ENCODE data around the gene SLC27A1. TPM values are rescaled to one million over a fixed set of nuclear protein-coding genes. Genes with fewer than 3 reads are reported as not detected.
A peak's percentile ranks its signal among the peaks of the same experiment; 100 is the strongest.

SLC27A1 gene
- total and polyA plus RNA-seq, 12 donors = 4.9 to 107 (median 56.0) TPM

DNA sequence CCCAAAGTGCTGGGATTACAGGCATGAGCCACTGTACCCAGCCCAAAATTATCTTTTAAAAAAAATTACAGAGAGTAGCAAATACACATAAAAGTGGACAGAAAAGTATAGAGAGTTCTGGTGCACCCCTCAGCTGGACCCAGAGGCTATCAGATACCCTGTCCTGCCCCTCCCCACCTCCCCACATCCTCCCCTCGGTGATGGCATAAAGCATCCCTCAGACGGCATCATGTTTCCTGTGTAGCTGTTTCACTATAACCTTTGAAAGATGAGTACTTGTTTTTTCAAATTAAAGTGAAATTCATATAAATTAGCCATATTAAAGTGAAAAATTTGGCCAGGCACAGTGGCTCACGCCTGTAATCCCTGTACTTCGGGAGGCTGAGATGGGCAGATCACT lies 20.1 kb downstream of the SLC27A1 start:
- no peak for DNase-seq
- WGBS, 4 donors = 67 to 75% (median 72%) methylated on average over 4 of the region's 4 CpGs
- no peaks in the 10 kb centered on the region for H3K27me3 ChIP-seq
- H3K9me3 ChIP-seq (replicated peaks in 1 of 3) = no peaks in the 10 kb centered on the region
- peak overlapping the region in 1 of 5 donors; percentile 16 for H3K27ac ChIP-seq
- peaks cover 0 to 6% of the 10 kb centered on the region in 2 donors for H3K36me3 ChIP-seq (replicated peaks in 1 of 2)
- H3K4me1 ChIP-seq (replicated peaks in 1 of 2) = peaks cover 0 to 13% of the 10 kb centered on the region in 2 donors
- intact Hi-C loops (cut with DNase I) = loop anchor here (10.0 kb wide), 1 partner anchor 84 kb away; no protein-coding TSS in a partner anchor
- H3K4me3 ChIP-seq = no peak overlapping the region
- no peak for TF ChIP-seq POLR2A (IDR thresholded peaks at IDR 0.05)
- TF ChIP-seq, protein P1, sequence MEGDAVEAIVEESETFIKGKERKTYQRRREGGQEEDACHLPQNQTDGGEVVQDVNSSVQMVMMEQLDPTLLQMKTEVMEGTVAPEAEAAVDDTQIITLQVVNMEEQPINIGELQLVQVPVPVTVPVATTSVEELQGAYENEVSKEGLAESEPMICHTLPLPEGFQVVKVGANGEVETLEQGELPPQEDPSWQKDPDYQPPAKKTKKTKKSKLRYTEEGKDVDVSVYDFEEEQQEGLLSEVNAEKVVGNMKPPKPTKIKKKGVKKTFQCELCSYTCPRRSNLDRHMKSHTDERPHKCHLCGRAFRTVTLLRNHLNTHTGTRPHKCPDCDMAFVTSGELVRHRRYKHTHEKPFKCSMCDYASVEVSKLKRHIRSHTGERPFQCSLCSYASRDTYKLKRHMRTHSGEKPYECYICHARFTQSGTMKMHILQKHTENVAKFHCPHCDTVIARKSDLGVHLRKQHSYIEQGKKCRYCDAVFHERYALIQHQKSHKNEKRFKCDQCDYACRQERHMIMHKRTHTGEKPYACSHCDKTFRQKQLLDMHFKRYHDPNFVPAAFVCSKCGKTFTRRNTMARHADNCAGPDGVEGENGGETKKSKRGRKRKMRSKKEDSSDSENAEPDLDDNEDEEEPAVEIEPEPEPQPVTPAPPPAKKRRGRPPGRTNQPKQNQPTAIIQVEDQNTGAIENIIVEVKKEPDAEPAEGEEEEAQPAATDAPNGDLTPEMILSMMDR (IDR thresholded peaks at IDR 0.05) = no peak

DNA sequence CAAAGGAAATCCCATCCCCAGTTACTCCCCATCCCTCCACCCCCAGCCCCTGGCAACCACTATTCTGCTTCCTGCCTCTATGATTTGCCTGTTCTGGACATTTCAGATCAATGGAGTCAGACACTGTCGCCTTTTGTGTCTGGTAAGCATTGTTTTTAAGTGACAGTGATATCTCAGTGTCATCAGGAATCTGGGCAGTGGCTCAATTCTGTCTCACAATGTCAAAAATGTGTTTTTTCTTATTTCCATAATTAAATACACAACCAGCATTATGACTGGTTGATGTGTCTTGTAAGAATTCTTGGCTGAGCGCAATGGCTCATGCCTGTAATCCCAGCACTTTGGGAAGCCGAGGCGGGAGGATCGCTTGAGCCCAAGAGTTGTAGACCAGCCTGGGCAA lies 21.0 kb downstream of the SLC27A1 start:
- H3K27ac ChIP-seq = no peak overlapping the region
- H3K27me3 ChIP-seq = no peaks in the 10 kb centered on the region
- H3K4me1 ChIP-seq (replicated peaks in 1 of 2) = peaks cover 0 to 13% of the 10 kb centered on the region in 2 donors
- no peak overlapping the region for H3K4me3 ChIP-seq
- intact Hi-C loops (cut with DNase I) = loop anchor here (10.0 kb wide), 1 partner anchor 84 kb away; no protein-coding TSS in a partner anchor
- H3K36me3 ChIP-seq (replicated peaks in 1 of 2) = peaks cover 0 to 6% of the 10 kb centered on the region in 2 donors
- TF ChIP-seq, protein P1 (IDR thresholded peaks at IDR 0.05) = no peak
- 79 to 97% (median 85%) methylated on average over 5 of the region's 5 CpGs for WGBS, 4 donors
- DNase-seq = no peak
- no peaks in the 10 kb centered on the region for H3K9me3 ChIP-seq (replicated peaks in 1 of 3)

GRCh38 chr19:17495639-17496296 lies 25.4 kb downstream of the SLC27A1 start:
- Histone ChIP-seq H3K27me3 (no peaks in the 10 kb centered on the region), H3K4me3 (no peak overlapping the region), H3K9me3 (replicated peaks in 1 of 3) (no peaks in the 10 kb centered on the region), H3K4me1 (replicated peaks in 1 of 2) (peaks cover 8 to 30% of the 10 kb centered on the region in 2 donors), H3K27ac (no peak overlapping the region), H3K36me3 (replicated peaks in 1 of 2) (peaks cover 0 to 17% of the 10 kb centered on the region in 2 donors)
- WGBS, 4 donors = 59 to 68% (median 64%) methylated on average over 8 to 9 of the region's 9 CpGs
- no peak for TF ChIP-seq POLR2A (IDR thresholded peaks at IDR 0.05)
- TF ChIP-seq, protein P1 (IDR thresholded peaks at IDR 0.05) = no peak
- no peak for DNase-seq
- intact Hi-C loops (cut with DNase I) = loop anchor here (10.0 kb wide), 1 partner anchor 79 kb away; no protein-coding TSS in a partner anchor

DNA sequence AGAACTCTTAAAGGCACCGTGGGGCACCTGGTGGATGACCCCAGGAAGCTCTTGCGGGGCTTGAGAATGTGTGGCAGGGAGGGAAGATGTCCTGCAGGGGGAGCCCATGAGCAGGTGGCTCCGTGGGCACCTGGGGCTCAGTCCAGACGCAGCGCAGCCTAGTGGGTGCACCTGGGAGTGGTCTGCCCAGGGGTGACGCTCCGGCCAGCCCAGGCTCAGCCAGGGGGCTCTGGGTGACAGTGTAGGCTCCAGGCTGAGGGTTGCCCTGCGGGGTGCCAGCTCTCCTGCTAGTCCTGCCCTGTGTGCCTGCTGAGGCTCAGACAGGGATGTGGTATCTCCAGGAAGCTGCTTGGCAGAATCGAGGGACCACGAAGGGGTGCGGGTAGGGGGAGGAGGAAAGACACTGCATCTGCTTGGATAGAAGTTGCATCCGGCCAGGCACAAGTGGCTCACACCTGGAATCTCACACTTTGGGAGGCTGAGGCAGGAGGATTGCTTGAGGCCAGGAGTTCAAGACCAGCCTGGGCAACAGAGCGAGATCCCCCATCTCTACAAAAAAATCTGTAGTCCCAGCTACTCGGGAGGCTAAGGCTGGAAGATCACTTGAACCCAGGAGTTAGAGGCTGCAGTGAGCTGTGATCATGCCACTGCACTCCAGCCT lies 26.1 kb downstream of the SLC27A1 start:
- peak overlapping the region in 2 of 5 donors; percentile 12 to 17 for H3K27ac ChIP-seq
- H3K36me3 ChIP-seq (replicated peaks in 1 of 2) = peaks cover 0 to 24% of the 10 kb centered on the region in 2 donors
- intact Hi-C loops (cut with DNase I) = loop anchor here (10.0 kb wide), 1 partner anchor 78 kb away; no protein-coding TSS in a partner anchor
- H3K4me3 ChIP-seq = no peak overlapping the region
- no peaks in the 10 kb centered on the region for H3K9me3 ChIP-seq (replicated peaks in 1 of 3)
- TF ChIP-seq, protein P1 (IDR thresholded peaks at IDR 0.05) = peak; percentile 78 to 94 (median 90)
- TF ChIP-seq POLR2A (IDR thresholded peaks at IDR 0.05) = no peak
- no peaks in the 10 kb centered on the region for H3K27me3 ChIP-seq
- WGBS, 4 donors = 37 to 48% (median 43%) methylated on average over 11 to 14 of the region's 14 CpGs
- H3K4me1 ChIP-seq (replicated peaks in 1 of 2) = peaks cover 8 to 30% of the 10 kb centered on the region in 2 donors
- DNase-seq = peak; percentile 61 to 82 (median 80)
